Measurements from ENCODE around the gene WASF2.

GRCh38 chr1:27464926-27465647 is 24.9 kb downstream of the WASF2 start:
- TF ChIP-seq POLR2AphosphoS5 (IDR thresholded peaks at IDR 0.05; ENCODE audit: low read depth, low read length) (no peak), TAF1 (IDR thresholded peaks at IDR 0.05; ENCODE audit: borderline replicate concordance, insufficient read depth, low read length) (no peak), REST (IDR thresholded peaks at IDR 0.05; ENCODE audit: insufficient read depth in 1 of 2, low read depth in 2 of 2, low read length in 2 of 2) (no peak)

Data from PFSK-1 (cell line).